B cell (primary cell): ENCODE measurements around the gene LHPP.

Experiments used
- CTCF ChIP-seq: fragments of 200-600 bp; IDR thresholded peaks from one replicate; pipeline ENCODE4 v1.8.0; 2022; ENCODE audit warnings: antibody characterized with exemption, mild to moderate bottlenecking
- EZH2 ChIP-seq: IDR thresholded peaks from 2 replicates; pipeline ENCODE4 v1.6.1; 2012; ENCODE audit warnings: borderline replicate concordance, low read depth, mild to moderate bottlenecking, moderate library complexity, low read length; ENCODE audit not compliant: insufficient read depth, poor library complexity, severe bottlenecking

- TF ChIP-seq CTCF: no peak
- TF ChIP-seq EZH2: no peak
Observed at GRCh38 chr10:124570646-124571045, 109.0 kb downstream of the LHPP start.
